Right lobe of liver (tissue), 4 donors: ENCODE results near the gene PRDM2.

Experiments
- POLR2A ChIP-seq: fragments of 450-650 bp; IDR thresholded peaks from one replicate; pipeline ENCODE4 v1.6.1; 2017; ENCODE audit warnings: antibody characterized with exemption, mild to moderate bottlenecking
- TF ChIP-seq, protein P1 (sequence below), 4 donors: fragments of 200-600 bp in 3 of 4; fragments of 450-650 bp in 1 of 4; IDR thresholded peaks; one replicate each; pipeline versions ENCODE4 v1.5.1 to v1.8.0; 2016 to 2022; ENCODE audit warnings: antibody characterized with exemption in 4 of 4, mild to moderate bottlenecking in 2 of 4
- donor health status: DM: no; HTN: no; CAD: no.
- donor health status: DM: no; HTN: no; CAD: no.
- donor health status: DM: no; HTN: yes; CAD: no.

DNA sequence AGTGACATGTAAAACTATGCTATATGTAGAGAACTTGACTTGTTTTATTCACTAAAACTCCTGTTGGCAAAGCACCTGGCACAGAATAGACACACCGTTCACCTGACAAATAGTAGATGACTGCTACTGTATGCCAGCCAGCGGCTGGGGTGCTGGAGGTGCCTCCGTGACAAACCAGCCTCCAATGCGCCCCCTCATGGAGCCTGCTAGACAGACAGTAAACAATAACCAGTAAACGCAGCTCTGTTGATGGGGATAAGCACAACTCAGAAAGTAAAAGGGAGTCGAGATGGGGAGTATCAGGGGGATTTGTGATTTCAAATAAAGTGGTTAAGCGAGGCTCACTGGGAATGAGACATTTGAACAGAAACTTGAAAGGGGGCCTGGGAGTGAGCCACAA lies 107.2 kb downstream of the PRDM2 start:
- TF ChIP-seq, protein P1, sequence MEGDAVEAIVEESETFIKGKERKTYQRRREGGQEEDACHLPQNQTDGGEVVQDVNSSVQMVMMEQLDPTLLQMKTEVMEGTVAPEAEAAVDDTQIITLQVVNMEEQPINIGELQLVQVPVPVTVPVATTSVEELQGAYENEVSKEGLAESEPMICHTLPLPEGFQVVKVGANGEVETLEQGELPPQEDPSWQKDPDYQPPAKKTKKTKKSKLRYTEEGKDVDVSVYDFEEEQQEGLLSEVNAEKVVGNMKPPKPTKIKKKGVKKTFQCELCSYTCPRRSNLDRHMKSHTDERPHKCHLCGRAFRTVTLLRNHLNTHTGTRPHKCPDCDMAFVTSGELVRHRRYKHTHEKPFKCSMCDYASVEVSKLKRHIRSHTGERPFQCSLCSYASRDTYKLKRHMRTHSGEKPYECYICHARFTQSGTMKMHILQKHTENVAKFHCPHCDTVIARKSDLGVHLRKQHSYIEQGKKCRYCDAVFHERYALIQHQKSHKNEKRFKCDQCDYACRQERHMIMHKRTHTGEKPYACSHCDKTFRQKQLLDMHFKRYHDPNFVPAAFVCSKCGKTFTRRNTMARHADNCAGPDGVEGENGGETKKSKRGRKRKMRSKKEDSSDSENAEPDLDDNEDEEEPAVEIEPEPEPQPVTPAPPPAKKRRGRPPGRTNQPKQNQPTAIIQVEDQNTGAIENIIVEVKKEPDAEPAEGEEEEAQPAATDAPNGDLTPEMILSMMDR (IDR thresholded peaks at IDR 0.05): peak in 3 of 4 donors; percentile 5 to 24 (median 22)
- no peak for TF ChIP-seq POLR2A
